Mesenteric fat pad (tissue), 1 donor: ENCODE measurements around the gene TAF6. TPM values are rescaled to one million over a fixed set of nuclear protein-coding genes. Genes with fewer than 3 reads are reported as not detected.
A peak's percentile ranks its signal among the peaks of the same experiment; 100 is the strongest.

Source experiments
- DNase-seq: peaks from one replicate; pipeline ENCODE4 v3.0.0-alpha.2; 2020; ENCODE audit warnings: low spot score
- total RNA-seq: library from RNA; stranded (reverse); fragmentation: NEBNext Ultra II Directional; extraction: Animal tissue kit (Norgen Biotek cat#: 25700); gene quantifications from one replicate; pipeline ENCODE4 v1.2.1, GENCODE V29; 2021
- donor health status: DM: yes; HTN: yes; CAD: no.

Gene TAF6
- total RNA-seq, 1 donor from 2014 or later, result 27.7 TPM

GRCh38 chr7:100124301-100125230 lies 5.4 kb upstream of the TAF6 start:
- DNase-seq, result no peak

GRCh38 chr7:100122568-100122967 lies 3.4 kb upstream of the TAF6 start:
- DNase-seq, result no peak

- no peak for DNase-seq
Observed at GRCh38 chr7:100122067-100122466, 2.9 kb upstream of the TAF6 start.

- no peak for DNase-seq
Observed at GRCh38 chr7:100120733-100121036, 1.5 kb upstream of the TAF6 start.

- DNase-seq, result no peak
Observed at GRCh38 chr7:100119970-100120732, 993 bp upstream of the TAF6 start.

- DNase-seq, result no peak
Observed at GRCh38 chr7:100118388-100119071, 628 bp downstream of the TAF6 start.

GRCh38 chr7:100115026-100115425 lies 4.1 kb downstream of the TAF6 start:
- no peak for DNase-seq

- DNase-seq, result no peak
Observed at GRCh38 chr7:100111914-100112313, 7.2 kb downstream of the TAF6 start.

GRCh38 chr7:100111156-100111555 lies 8.0 kb downstream of the TAF6 start:
- DNase-seq, result no peak

GRCh38 chr7:100109521-100110163 lies 9.5 kb downstream of the TAF6 start:
- DNase-seq, result no peak

GRCh38 chr7:100107890-100108289 lies 11.3 kb downstream of the TAF6 start:
- DNase-seq, result no peak

GRCh38 chr7:100107125-100107737 lies 11.9 kb downstream of the TAF6 start:
- no peak for DNase-seq

GRCh38 chr7:100106633-100107032 lies 12.5 kb downstream of the TAF6 start:
- DNase-seq, result no peak

GRCh38 chr7:100105534-100105933 lies 13.6 kb downstream of the TAF6 start:
- DNase-seq, result no peak

GRCh38 chr7:100102950-100103840 lies 16.0 kb downstream of the TAF6 start:
- DNase-seq, result no peak

GRCh38 chr7:100101016-100101862 lies 17.9 kb downstream of the TAF6 start, which contains the start of the genes AP4M1 and MCM7:
Gene AP4M1 (plus strand): TSS chr7:100101643. CDS start chr7:100101715, 72 bp downstream.
Gene MCM7 (minus strand): TSS chr7:100101397. CDS start chr7:100101294, 103 bp downstream.
- peak; percentile 99 for DNase-seq

- DNase-seq, result peak; percentile 98
Observed at GRCh38 chr7:100100420-100101015, 18.6 kb downstream of the TAF6 start.

GRCh38 chr7:100099452-100099851 lies 19.7 kb downstream of the TAF6 start:
- DNase-seq, result no peak
